ENCODE results near the gene NKD2.

Gene NKD2

DNA sequence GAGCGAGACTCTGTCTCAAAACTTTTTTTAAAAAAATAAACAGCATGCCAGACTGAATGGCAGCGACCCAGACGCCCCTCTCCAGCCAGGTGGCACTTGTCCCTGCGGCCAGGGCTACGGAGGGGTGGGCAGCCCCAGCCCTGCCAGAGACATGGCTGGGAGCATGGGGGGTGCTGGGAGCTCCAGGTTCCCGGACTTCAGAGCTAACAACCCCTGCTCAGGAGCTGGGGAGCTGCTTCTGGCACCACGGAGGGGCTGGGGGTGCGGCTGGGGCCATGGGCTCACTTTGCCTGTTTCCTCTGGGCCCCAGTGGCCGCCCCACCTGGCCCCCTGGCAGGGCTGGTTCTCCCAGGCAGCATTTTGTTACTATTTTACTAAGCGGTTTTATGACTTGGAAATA lies 53.3 kb downstream of the NKD2 start:
- no peak for DNase-seq (ENCODE audit: extremely low read depth, low read depth)
- TF ChIP-seq, protein P1, sequence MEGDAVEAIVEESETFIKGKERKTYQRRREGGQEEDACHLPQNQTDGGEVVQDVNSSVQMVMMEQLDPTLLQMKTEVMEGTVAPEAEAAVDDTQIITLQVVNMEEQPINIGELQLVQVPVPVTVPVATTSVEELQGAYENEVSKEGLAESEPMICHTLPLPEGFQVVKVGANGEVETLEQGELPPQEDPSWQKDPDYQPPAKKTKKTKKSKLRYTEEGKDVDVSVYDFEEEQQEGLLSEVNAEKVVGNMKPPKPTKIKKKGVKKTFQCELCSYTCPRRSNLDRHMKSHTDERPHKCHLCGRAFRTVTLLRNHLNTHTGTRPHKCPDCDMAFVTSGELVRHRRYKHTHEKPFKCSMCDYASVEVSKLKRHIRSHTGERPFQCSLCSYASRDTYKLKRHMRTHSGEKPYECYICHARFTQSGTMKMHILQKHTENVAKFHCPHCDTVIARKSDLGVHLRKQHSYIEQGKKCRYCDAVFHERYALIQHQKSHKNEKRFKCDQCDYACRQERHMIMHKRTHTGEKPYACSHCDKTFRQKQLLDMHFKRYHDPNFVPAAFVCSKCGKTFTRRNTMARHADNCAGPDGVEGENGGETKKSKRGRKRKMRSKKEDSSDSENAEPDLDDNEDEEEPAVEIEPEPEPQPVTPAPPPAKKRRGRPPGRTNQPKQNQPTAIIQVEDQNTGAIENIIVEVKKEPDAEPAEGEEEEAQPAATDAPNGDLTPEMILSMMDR (IDR thresholded peaks at IDR 0.05; ENCODE audit: low read depth, low read length, missing control alignments) = no peak
- H3K4me3 ChIP-seq (replicated peaks; ENCODE audit: low read depth, low read length) = no peak overlapping the region

DNA sequence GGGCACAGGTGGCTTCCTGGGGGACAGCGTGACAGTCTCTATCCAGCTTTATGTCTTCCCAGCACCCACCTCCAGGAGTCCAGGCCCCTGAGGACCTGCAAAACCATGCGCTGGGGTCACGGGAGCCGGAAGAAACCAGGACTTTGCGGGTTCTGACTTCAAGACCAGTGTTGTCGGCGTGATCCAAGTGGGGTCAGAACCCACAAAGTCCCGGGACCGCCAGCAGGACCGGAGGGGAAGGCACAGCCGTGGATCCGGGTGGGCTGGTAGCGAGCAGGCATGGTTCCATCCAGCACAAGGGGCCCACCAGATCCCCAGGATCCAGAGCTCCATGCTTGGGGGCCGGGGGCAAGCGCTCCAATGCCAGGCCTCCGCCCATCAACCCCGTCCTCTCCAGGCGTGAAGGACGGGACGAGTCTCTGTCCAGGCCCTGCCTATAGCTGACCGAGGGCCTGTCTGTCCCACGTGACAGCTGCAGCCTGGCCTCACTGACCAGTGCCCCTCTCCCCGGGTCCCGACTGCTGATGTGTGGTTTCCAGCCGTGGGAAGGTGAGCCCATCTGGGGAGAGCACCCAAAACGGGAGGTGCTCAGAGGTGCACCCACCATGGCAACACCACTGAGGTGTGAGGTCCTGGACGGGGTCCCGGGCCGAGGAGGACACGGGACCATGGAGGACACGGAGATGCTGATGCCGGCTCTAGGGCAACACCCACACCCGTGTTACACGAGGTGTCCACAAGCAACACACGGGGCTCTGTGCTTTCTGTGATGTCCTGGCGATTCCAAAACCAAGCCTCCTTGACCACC lies 54.4 kb downstream of the NKD2 start:
- no peak overlapping the region for H3K4me3 ChIP-seq (replicated peaks; ENCODE audit: low read depth, low read length)
- DNase-seq (ENCODE audit: extremely low read depth, low read depth) = no peak
- TF ChIP-seq, protein P1 (IDR thresholded peaks at IDR 0.05; ENCODE audit: low read depth, low read length, missing control alignments) = no peak

DNA sequence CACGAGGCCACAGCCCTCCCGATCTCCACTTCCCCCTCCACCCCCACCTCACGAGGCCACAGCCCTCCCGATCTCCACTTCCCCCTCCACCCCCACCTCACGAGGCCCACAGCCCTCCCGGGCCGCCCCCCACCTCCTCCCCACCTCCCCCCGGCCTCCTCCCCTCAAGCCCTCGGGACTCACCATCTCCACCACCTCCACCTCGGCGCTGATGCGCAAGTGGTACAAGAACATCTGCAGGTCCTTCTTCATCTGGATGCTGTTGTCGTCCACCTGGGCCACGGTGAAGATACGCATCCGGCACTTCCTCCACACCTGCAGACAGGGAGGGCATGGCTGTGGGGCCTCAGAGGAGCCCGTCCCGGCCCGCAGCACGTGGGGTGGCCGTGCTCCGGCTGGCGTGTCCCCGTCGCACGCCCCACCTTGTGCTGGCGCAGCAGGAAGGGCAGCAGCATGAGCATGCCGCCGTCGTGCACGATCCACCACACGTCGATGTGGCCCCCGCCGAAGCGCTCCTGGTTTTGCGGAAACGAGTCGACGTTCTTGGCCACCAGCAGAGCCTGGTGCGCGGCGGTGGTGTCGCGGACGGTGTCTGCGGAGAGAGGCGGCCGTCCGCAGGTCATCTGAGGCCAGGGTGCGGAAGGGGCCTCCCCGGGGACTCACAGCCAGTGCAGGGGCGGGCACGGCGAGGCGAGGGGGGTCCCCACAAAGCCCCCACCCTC lies 55.2 kb downstream of the NKD2 start:
- H3K4me3 ChIP-seq (replicated peaks; ENCODE audit: low read depth, low read length) = no peak overlapping the region
- TF ChIP-seq, protein P1 (IDR thresholded peaks at IDR 0.05; ENCODE audit: low read depth, low read length, missing control alignments) = no peak
- DNase-seq (ENCODE audit: extremely low read depth, low read depth) = no peak

DNA sequence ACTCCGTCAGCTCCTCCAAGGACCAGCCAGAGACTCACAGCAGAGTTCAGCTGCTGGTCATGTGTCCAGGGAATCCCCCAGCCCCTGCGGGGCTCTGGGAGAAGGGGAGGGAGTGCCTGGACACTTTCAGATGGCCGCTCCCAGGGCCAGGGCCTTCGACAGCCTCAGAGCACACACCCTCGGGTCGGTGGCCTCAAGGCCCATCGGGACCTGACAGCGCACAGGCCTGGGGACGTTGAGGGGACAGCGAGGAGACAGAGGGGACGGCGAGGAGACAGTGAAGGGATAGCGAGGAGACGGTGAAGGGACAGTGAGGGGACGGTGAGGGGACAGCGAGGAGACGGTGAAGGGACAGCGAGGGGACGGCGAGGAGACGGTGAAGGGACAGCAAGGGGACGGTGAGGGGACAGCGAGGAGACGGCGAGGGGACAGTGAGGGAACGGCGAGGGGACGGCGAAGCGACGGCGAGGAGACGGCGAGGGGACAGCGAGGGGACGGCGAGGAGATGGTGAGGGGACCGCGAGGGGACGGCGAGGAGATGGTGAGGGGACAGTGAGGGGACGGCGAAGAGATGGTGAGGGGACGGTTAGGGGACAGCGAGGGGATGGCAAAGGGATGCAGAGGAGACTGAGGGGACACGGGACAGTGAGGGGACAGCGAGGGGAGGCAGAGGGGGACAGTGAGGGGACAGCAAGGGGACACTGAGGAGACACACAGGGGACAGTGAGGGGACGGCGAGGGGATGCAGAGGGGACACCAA lies 56.0 kb downstream of the NKD2 start:
- no peak for DNase-seq (ENCODE audit: extremely low read depth, low read depth)
- TF ChIP-seq, protein P1 (IDR thresholded peaks at IDR 0.05; ENCODE audit: low read depth, low read length, missing control alignments) = no peak
- H3K4me3 ChIP-seq (replicated peaks; ENCODE audit: low read depth, low read length) = no peak overlapping the region

DNA sequence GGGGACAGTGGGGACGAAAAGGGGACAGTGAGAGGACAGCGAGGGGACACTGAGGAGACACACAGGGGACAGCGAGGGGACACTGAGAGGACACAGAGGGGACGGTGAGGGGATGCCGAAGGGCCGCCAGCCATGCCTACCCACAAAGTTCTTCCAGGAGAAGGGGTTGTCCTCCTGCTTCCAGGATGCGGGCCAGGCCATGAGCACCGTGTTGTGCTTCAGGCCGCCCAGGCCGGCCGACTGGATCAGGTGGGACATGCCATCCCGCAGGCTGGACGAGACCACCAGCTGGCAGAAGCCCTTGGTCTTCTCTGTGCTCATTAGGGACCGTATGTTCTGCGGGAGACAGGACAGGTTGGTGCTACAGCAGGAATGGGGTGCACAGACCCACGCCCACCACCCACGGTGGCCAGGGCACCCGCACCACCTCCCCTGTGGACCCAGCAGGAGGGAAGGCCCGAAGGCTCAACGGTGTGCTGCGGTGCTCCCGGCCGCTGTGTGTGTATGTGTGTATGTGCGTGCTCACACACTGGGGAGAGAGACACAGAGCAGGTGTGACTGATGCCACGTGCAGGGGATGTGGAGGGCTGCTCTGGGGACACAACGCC lies 56.6 kb downstream of the NKD2 start:
- no peak for DNase-seq (ENCODE audit: extremely low read depth, low read depth)
- TF ChIP-seq, protein P1 (IDR thresholded peaks at IDR 0.05; ENCODE audit: low read depth, low read length, missing control alignments) = no peak
- no peak overlapping the region for H3K4me3 ChIP-seq (replicated peaks; ENCODE audit: low read depth, low read length)

DNA sequence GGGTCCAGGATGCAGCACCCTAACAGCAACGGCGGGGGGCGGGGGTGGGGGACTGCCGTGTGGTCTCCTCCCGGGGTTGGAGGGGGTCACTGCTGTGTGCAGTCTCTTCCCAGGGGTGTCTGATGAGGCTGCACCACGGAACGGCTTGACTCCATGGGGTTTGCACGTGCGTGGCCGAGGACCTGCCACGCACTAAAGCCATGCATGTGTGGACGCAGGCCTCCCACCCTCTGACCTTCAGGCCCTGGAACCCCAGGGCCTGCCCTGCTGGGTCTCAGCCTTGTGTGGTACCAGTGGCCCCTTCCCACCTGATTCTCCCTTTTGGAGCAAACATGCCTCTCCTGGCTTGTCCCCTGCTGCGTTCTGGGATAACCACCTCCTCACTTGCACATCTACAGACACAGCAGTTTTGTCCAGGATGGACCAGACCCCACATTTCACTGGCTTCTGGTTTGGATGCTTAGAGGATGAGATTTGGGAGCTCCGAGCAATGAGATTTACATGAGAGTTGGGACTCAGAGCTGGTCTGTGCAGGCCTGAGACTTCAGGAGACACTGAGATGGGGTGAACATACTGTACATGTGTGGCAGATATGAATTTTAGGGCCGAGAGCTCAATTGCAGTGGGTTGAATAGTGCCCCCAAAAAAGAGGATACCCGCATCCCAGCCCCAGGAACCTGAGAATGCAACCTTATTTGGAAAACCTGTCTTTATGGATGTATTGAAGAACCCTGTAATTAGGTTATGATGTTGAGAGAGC lies 57.5 kb downstream of the NKD2 start:
- DNase-seq (ENCODE audit: extremely low read depth, low read depth) = no peak
- no peak overlapping the region for H3K4me3 ChIP-seq (replicated peaks; ENCODE audit: low read depth, low read length)
- TF ChIP-seq, protein P1 (IDR thresholded peaks at IDR 0.05; ENCODE audit: low read depth, low read length, missing control alignments) = no peak
